Measurements from ENCODE around the gene WFDC10B.

Gene WFDC10B

GRCh38 chr20:45704969-45705637, at the start of gene WFDC10B:
Gene WFDC10B (minus strand): TSS chr20:45705019. CDS start chr20:45685992, 19,027 bp downstream.
- H3K79me2 ChIP-seq (ENCODE audit: low read length), result no peaks in the 10 kb centered on the region
- H3K4me1 ChIP-seq (ENCODE audit: low read length), result peaks cover 13% of the 10 kb centered on the region
- no peak within 1 kb of the TSS for H3K9ac ChIP-seq (ENCODE audit: low read length)
- no peaks in the 10 kb centered on the region for H4K20me1 ChIP-seq (ENCODE audit: insufficient read depth, low read length)
- no peak within 1 kb of the TSS for H3K4me2 ChIP-seq (ENCODE audit: low read length)
- H3K27ac ChIP-seq (ENCODE audit: low read length), result no peak within 1 kb of the TSS
- TF ChIP-seq EZH2phosphoT487 (IDR thresholded peaks at IDR 0.05; ENCODE audit: low read depth), result no peak
- TF ChIP-seq CTCF (IDR thresholded peaks at IDR 0.05; ENCODE audit: low read depth, low read length), result no peak
- H3K27me3 ChIP-seq (ENCODE audit: low read depth, low read length), result peaks cover 63% of the 10 kb centered on the region
- H3K36me3 ChIP-seq (replicated peaks; ENCODE audit: low read depth, low read length), result no peaks in the 10 kb centered on the region
- no peaks in the 10 kb centered on the region for H3K9me3 ChIP-seq (ENCODE audit: insufficient read depth, low read length)
- no peak within 1 kb of the TSS for H2AFZ ChIP-seq (ENCODE audit: low read depth, low read length)
- no peak within 1 kb of the TSS for H3K4me3 ChIP-seq (ENCODE audit: low read length)

GRCh38 chr20:45752746-45753145, 47.9 kb upstream of the WFDC10B start:
- no peaks in the 10 kb centered on the region for H3K36me3 ChIP-seq (replicated peaks; ENCODE audit: low read depth, low read length)
- no peaks in the 10 kb centered on the region for H3K9me3 ChIP-seq (ENCODE audit: insufficient read depth, low read length)
- no peak overlapping the region for H3K27ac ChIP-seq (ENCODE audit: low read length)
- no peaks in the 10 kb centered on the region for H4K20me1 ChIP-seq (ENCODE audit: insufficient read depth, low read length)
- no peaks in the 10 kb centered on the region for H3K4me1 ChIP-seq (ENCODE audit: low read length)
- no peaks in the 10 kb centered on the region for H3K79me2 ChIP-seq (ENCODE audit: low read length)
- no peak overlapping the region for H2AFZ ChIP-seq (ENCODE audit: low read depth, low read length)
- no peak for TF ChIP-seq EZH2phosphoT487 (IDR thresholded peaks at IDR 0.05; ENCODE audit: low read depth)
- no peak for TF ChIP-seq CTCF (IDR thresholded peaks at IDR 0.05; ENCODE audit: low read depth, low read length)
- no peak overlapping the region for H3K4me3 ChIP-seq (ENCODE audit: low read length)
- H3K9ac ChIP-seq (ENCODE audit: low read length), result no peak overlapping the region
- H3K27me3 ChIP-seq (ENCODE audit: low read depth, low read length), result peaks cover 42% of the 10 kb centered on the region
- no peak overlapping the region for H3K4me2 ChIP-seq (ENCODE audit: low read length)

GRCh38 chr20:45751721-45752120, 46.9 kb upstream of the WFDC10B start:
- Histone ChIP-seq H3K4me3 (ENCODE audit: low read length) (no peak overlapping the region), H2AFZ (ENCODE audit: low read depth, low read length) (no peak overlapping the region), H3K4me1 (ENCODE audit: low read length) (no peaks in the 10 kb centered on the region), H3K27ac (ENCODE audit: low read length) (no peak overlapping the region), H3K27me3 (ENCODE audit: low read depth, low read length) (peaks cover 50% of the 10 kb centered on the region), H3K9ac (ENCODE audit: low read length) (no peak overlapping the region), H4K20me1 (ENCODE audit: insufficient read depth, low read length) (no peaks in the 10 kb centered on the region), H3K79me2 (ENCODE audit: low read length) (no peaks in the 10 kb centered on the region), H3K4me2 (ENCODE audit: low read length) (no peak overlapping the region), H3K36me3 (replicated peaks; ENCODE audit: low read depth, low read length) (no peaks in the 10 kb centered on the region), H3K9me3 (ENCODE audit: insufficient read depth, low read length) (no peaks in the 10 kb centered on the region)
- no peak for TF ChIP-seq EZH2phosphoT487 (IDR thresholded peaks at IDR 0.05; ENCODE audit: low read depth)
- no peak for TF ChIP-seq CTCF (IDR thresholded peaks at IDR 0.05; ENCODE audit: low read depth, low read length)

GRCh38 chr20:45745015-45745414, 40.2 kb upstream of the WFDC10B start:
- no peaks in the 10 kb centered on the region for H3K79me2 ChIP-seq (ENCODE audit: low read length)
- no peak for TF ChIP-seq CTCF (IDR thresholded peaks at IDR 0.05; ENCODE audit: low read depth, low read length)
- no peak for TF ChIP-seq EZH2phosphoT487 (IDR thresholded peaks at IDR 0.05; ENCODE audit: low read depth)
- no peaks in the 10 kb centered on the region for H3K4me1 ChIP-seq (ENCODE audit: low read length)
- no peaks in the 10 kb centered on the region for H3K9me3 ChIP-seq (ENCODE audit: insufficient read depth, low read length)
- H2AFZ ChIP-seq (ENCODE audit: low read depth, low read length), result no peak overlapping the region
- no peaks in the 10 kb centered on the region for H4K20me1 ChIP-seq (ENCODE audit: insufficient read depth, low read length)
- peaks cover 35% of the 10 kb centered on the region for H3K27me3 ChIP-seq (ENCODE audit: low read depth, low read length)
- no peak overlapping the region for H3K4me3 ChIP-seq (ENCODE audit: low read length)
- H3K9ac ChIP-seq (ENCODE audit: low read length), result no peak overlapping the region
- H3K36me3 ChIP-seq (replicated peaks; ENCODE audit: low read depth, low read length), result no peaks in the 10 kb centered on the region
- H3K4me2 ChIP-seq (ENCODE audit: low read length), result no peak overlapping the region
- no peak overlapping the region for H3K27ac ChIP-seq (ENCODE audit: low read length)
